Activated CD4-positive, alpha-beta T cell treated with anti-CD3 and anti-CD28 coated beads, Interleukin-2, amount 50 U/mL, for 4 hours (primary cell): ENCODE results near the gene SLC39A5.
"Not testable (repeated sequence)": the region's sequence is repeated elsewhere in the genome, so short reads cannot be mapped to it uniquely, and the experiment has no call there.

Experiments
- DNase-seq, 2 experiments: peaks; one replicate each; pipeline ENCODE4 v3.0.0-alpha.2; 2020

SLC39A5 gene

GRCh38 chr12:56282579-56282978 lies 52.7 kb downstream of the SLC39A5 start:
- no peak for DNase-seq

GRCh38 chr12:56284263-56284662 lies 54.4 kb downstream of the SLC39A5 start:
- not testable (repeated sequence) for DNase-seq

GRCh38 chr12:56286044-56286830 lies 56.4 kb downstream of the SLC39A5 start:
- DNase-seq, result no peak
